AG20443 (cell line): ENCODE measurements around the gene GSDME.

Experiments used
- DNase-seq: peaks from one replicate; pipeline ENCODE4 v3.0.0; 2012; ENCODE audit warnings: low spot score, mixed read lengths

GSDME gene

GRCh38 chr7:24704311-24704710 lies 53.0 kb downstream of the GSDME start:
- DNase-seq, result no peak

- DNase-seq, result no peak
These were observed 54.0 kb downstream of the GSDME start for GRCh38 chr7:24703296-24703695.

GRCh38 chr7:24702755-24703154 lies 54.5 kb downstream of the GSDME start:
- DNase-seq, result peak; percentile 54

GRCh38 chr7:24701261-24702235 lies 55.7 kb downstream of the GSDME start:
- DNase-seq, result peak; percentile 69

GRCh38 chr7:24700521-24701260 lies 56.6 kb downstream of the GSDME start:
- DNase-seq, result no peak

- no peak for DNase-seq
These were observed 58.6 kb downstream of the GSDME start for GRCh38 chr7:24698531-24699266.

- no peak for DNase-seq
These were observed 59.8 kb downstream of the GSDME start for GRCh38 chr7:24697416-24697815.

- no peak for DNase-seq
These were observed 64.7 kb downstream of the GSDME start for GRCh38 chr7:24692592-24692991.

- DNase-seq, result no peak
These were observed 67.0 kb downstream of the GSDME start for GRCh38 chr7:24690251-24690650.

GRCh38 chr7:24685708-24686107 lies 71.6 kb downstream of the GSDME start:
- DNase-seq, result no peak

- no peak for DNase-seq
These were observed 86.5 kb downstream of the GSDME start for GRCh38 chr7:24670782-24671181.

GRCh38 chr7:24669971-24670591 lies 87.2 kb downstream of the GSDME start:
- DNase-seq, result no peak

- DNase-seq, result peak; percentile 4
These were observed 88.2 kb downstream of the GSDME start for GRCh38 chr7:24668927-24669635.

GRCh38 chr7:24665564-24666294 lies 91.5 kb downstream of the GSDME start:
- peak; percentile 53 for DNase-seq

- peak; percentile 10 for DNase-seq
These were observed 96.7 kb downstream of the GSDME start for GRCh38 chr7:24660546-24660945.

- no peak for DNase-seq
These were observed 97.8 kb downstream of the GSDME start for GRCh38 chr7:24659505-24659904.

GRCh38 chr7:24657980-24658379 lies 99.3 kb downstream of the GSDME start:
- no peak for DNase-seq

GRCh38 chr7:24656608-24657007 lies 100.7 kb downstream of the GSDME start:
- no peak for DNase-seq

- DNase-seq, result no peak
These were observed 103.0 kb downstream of the GSDME start for GRCh38 chr7:24654305-24654704.

GRCh38 chr7:24653316-24654085 lies 103.8 kb downstream of the GSDME start:
- DNase-seq, result peak; percentile 30
